Measurements from ENCODE around the gene POLD3.

- TF ChIP-seq, protein P1, sequence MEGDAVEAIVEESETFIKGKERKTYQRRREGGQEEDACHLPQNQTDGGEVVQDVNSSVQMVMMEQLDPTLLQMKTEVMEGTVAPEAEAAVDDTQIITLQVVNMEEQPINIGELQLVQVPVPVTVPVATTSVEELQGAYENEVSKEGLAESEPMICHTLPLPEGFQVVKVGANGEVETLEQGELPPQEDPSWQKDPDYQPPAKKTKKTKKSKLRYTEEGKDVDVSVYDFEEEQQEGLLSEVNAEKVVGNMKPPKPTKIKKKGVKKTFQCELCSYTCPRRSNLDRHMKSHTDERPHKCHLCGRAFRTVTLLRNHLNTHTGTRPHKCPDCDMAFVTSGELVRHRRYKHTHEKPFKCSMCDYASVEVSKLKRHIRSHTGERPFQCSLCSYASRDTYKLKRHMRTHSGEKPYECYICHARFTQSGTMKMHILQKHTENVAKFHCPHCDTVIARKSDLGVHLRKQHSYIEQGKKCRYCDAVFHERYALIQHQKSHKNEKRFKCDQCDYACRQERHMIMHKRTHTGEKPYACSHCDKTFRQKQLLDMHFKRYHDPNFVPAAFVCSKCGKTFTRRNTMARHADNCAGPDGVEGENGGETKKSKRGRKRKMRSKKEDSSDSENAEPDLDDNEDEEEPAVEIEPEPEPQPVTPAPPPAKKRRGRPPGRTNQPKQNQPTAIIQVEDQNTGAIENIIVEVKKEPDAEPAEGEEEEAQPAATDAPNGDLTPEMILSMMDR (conservative IDR thresholded peaks at IDR 0.05; ENCODE audit: low read depth, low read length) = no peak
- no peak for TF ChIP-seq EZH2 (IDR thresholded peaks at IDR 0.05; ENCODE audit: borderline replicate concordance, low read depth, low read length, poor library complexity, severe bottlenecking)
Observed at GRCh38 chr11:74642912-74643311, 50.5 kb downstream of the POLD3 start.
